Measurements from ENCODE around the gene LAPTM4A. TPM values are rescaled to one million over a fixed set of nuclear protein-coding genes. Genes with fewer than 3 reads are reported as not detected.

LAPTM4A gene
- total RNA-seq, result 118 and 120 TPM in 2 replicates

DNA sequence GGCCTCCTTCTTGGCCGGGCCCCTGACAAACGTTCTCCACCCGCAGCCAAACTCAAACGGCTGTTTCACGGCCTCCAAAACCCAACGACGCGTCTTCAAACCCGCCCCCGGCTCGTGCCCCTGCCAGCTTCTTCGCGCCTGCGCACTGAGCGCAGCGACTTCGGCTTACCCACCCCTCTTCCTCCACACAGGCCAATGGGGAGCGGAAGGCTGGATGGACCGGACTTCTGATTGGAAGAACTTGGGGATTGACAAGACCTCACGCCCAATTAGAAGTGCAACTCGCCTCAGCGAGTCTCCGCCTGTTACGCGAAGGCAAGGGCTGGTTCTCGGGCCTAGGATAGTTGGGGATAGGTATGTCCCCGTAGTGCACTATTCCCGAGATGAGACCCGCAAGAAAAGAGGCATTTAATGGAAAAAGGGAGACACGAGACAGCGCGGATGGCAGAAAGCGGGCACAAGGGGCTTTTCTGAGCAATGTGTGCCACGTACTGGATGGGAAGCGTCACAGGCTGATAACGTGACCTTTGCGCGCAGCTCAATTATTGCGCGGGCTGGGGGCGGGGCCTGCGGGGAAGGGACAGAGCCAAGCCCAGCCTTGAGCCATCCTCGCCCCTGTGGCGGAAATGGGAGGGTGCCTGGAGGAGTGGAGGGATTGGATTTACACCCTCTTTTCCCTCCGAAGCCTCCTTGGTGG is at the start of gene LAPTM4A:
Gene LAPTM4A (minus strand): TSS at position 97 of the 697 bp plus-strand sequence. CDS start 108 bp downstream, outside the sequence.

DNA sequence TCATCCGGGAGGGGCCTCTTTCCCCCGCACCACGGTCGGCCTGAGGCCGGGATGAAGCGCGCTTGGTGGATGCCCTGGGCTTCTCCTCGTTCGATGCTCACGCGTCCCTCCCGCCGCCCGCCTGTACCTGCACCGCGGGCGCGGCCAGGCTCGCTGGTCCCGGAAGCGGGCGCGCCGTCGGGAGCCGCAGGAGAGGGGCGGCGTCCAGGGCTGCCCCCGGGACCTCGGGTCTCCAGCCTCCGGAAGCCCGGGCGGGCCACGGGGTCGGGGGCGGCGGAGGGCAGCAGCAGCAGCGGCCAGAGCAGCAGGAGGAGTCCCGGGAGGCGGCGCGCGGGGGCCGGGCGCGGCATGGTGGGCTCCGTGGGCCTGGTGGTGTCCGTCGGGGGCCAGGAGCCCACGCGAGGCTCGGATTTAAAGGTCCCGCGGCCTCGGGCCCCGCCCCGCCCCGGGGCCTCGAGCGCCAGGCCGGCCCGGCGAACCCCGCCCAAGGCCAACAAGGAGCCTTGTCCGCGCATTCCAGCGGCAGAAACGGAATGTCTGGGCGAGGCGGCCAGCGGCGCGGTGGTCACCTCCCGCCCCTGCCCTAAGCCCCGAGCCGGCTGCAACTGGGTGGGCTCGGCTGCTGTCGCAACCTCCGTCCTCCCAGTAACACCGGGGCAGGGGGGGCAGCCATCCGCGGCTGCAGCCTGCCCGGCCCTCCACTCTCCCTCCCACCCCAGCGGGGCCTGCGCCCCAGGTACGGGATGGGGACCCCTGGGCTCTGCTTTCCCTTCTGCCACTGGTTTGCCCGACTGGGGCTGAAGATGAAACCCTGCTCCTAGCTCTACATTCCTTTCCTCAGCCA is 38.9 kb downstream of the LAPTM4A start, which contains the start of gene MATN3:
Gene MATN3 (minus strand): TSS at position 387 of the 844 bp plus-strand sequence. CDS start 37 bp downstream, at position 350.

DNA sequence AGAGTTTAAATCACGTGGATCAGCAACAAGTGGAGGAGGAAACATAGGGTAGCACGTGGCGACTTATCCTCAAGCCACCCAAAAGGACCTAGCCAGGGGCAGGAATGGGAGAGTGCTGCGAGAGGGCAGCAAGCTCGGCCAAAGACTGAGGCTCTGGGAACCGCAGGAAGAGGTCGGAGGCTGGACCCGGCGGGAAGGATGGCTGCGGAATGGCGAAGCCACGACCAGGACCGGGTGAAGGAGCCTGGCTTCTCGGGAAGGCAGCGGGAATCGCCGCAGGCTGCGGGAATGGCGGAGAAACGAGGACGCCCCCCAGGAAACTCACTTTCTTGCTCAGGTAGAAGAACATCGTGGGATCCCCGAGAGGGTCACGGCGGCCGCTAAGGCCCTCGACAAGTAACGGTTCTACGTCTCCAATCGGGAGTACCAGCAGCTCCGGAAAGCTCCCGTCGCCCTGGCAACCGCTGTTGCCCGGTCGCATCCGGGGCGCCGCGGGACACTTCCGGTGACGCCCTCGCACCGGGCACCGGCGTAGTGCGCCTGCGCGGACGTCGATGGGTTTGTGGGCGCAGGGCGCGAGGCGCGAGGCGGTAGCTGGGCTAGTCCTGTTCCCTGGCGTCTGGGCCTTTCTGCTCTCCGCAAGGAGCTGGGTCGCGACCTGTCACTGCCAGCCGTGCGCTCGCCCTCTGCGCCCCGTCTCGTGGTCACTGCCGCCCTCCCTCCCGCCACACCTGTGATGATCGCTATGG is 61.6 kb downstream of the LAPTM4A start, which contains the start of gene WDR35:
Gene WDR35 (minus strand): TSS at position 439 of the 749 bp plus-strand sequence. CDS start 90 bp downstream, at position 349.

Other genes starting within 250 kb of the LAPTM4A start
- 7.2 and 11.4 TPM in 2 replicates for gene TTC32, start 149.6 kb downstream of the LAPTM4A start, total RNA-seq
- gene WDR35, start 61.5 kb downstream of the LAPTM4A start, total RNA-seq, result 12.6 and 15.0 TPM in 2 replicates
- 1.4 and 2.9 TPM in 2 replicates for gene MATN3, start 39.0 kb downstream of the LAPTM4A start, total RNA-seq
- 3.9 and 5.9 TPM in 2 replicates for gene SDC1, start 173.5 kb upstream of the LAPTM4A start, total RNA-seq

Data from vein endothelial cell (primary cell).